IMR-90 (cell line): ENCODE results near the gene PROX2. TPM values are rescaled to one million over a fixed set of nuclear protein-coding genes. Genes with fewer than 3 reads are reported as not detected.

Experiments
- ATAC-seq: fragments of 200-7000 bp; cut with Tn5 transposase; 2 replicates; pipeline ENCODE4 v1.9.1; 2020; ENCODE audit warnings: low read depth, mild to moderate bottlenecking, moderate library complexity
- BruUV-seq: library from RNA; stranded (reverse); fragments of 400-500 nt; replicated peaks from 2 replicates; lab custom pipeline; 2021; lab: Mats Ljungman, UMichigan
- CTCF ChIA-PET: fragments of 300-600 bp; formaldehyde crosslinking; extraction: SDS; loops from one replicate; lab custom pipeline; 2021; ENCODE audit warnings: antibody characterized with exemption; lab: Yijun Ruan, JAX
- POLR2A ChIA-PET: fragments of 300-600 bp; sonication (Branson Sonifier 250); formaldehyde crosslinking; loops from one replicate; lab custom pipeline; 2022; ENCODE audit warnings: antibody characterized with exemption; ENCODE audit not compliant: unreplicated experiment; lab: Charles Lee
- DNase-seq: peaks from one replicate; pipeline ENCODE4 v3.0.0; 2013
- H2AFZ ChIP-seq: replicated peaks from 2 replicates; pipeline ENCODE3; 2013; ENCODE audit warnings: low read length, mild to moderate bottlenecking; ENCODE audit not compliant: poor library complexity
- H2AK5ac ChIP-seq: 2 replicates; pipeline ENCODE4 v1.6.1; 2013; ENCODE audit warnings: low read depth, low read length, inconsistent platforms
- H2AK9ac ChIP-seq: replicated peaks from 2 replicates; pipeline ENCODE3; 2013; ENCODE audit warnings: mild to moderate bottlenecking, low read depth, low read length, moderate library complexity; ENCODE audit not compliant: poor library complexity
- H2BK120ac ChIP-seq: 2 replicates; pipeline ENCODE4 v1.6.1; 2013; ENCODE audit warnings: low read depth, low read length, inconsistent platforms
- H2BK15ac ChIP-seq: 3 replicates; pipeline ENCODE4 v1.6.1; 2013; ENCODE audit warnings: low read depth, low read length, inconsistent platforms
- H2BK20ac ChIP-seq: 2 replicates; pipeline ENCODE4 v1.6.1; 2013; ENCODE audit warnings: low read depth, mild to moderate bottlenecking, inconsistent platforms, low read length, moderate library complexity
- H2BK5ac ChIP-seq: 2 replicates; pipeline ENCODE4 v1.6.1; 2013; ENCODE audit warnings: mild to moderate bottlenecking, low read depth, low read length, inconsistent platforms; ENCODE audit not compliant: poor library complexity, severe bottlenecking
- H3K14ac ChIP-seq: replicated peaks from 2 replicates; pipeline ENCODE4 v1.6.1; 2013; ENCODE audit warnings: low read depth, low read length, inconsistent platforms
- H3K18ac ChIP-seq: 2 replicates; pipeline ENCODE4 v1.6.1; 2013; ENCODE audit warnings: low read depth, low read length, control low read depth
- H3K23ac ChIP-seq: 2 replicates; pipeline ENCODE4 v1.6.1; 2013; ENCODE audit warnings: low read depth, low read length, inconsistent platforms
- H3K27ac ChIP-seq: 2 replicates; pipeline ENCODE4 v1.5.1; 2013; ENCODE audit warnings: mild to moderate bottlenecking, control low read depth, low read length; ENCODE audit not compliant: insufficient read depth
- H3K27me3 ChIP-seq: 2 replicates; pipeline ENCODE4 v1.6.1; 2013; ENCODE audit warnings: low read length; ENCODE audit not compliant: control insufficient read depth, insufficient read depth
- H3K36me3 ChIP-seq: 2 replicates; pipeline ENCODE4 v1.6.1; 2013; ENCODE audit warnings: low read length, mixed read lengths; ENCODE audit not compliant: control insufficient read depth, insufficient read depth
- H3K4ac ChIP-seq: 2 replicates; pipeline ENCODE4 v1.6.1; 2013; ENCODE audit warnings: low read depth, low read length, inconsistent platforms
- H3K4me1 ChIP-seq: 2 replicates; pipeline ENCODE4 v1.6.1; 2013; ENCODE audit warnings: low read length, mixed read lengths; ENCODE audit not compliant: control insufficient read depth, insufficient read depth
- H3K4me2 ChIP-seq: 2 replicates; pipeline ENCODE4 v1.6.1; 2013; ENCODE audit warnings: low read depth, mild to moderate bottlenecking, control low read depth, low read length, moderate library complexity
- H3K4me3 ChIP-seq: 2 replicates; pipeline ENCODE4 v1.5.1; 2013; ENCODE audit warnings: low read depth, mild to moderate bottlenecking, control low read depth, low read length, moderate library complexity; ENCODE audit not compliant: insufficient read depth
- H3K56ac ChIP-seq: 2 replicates; pipeline ENCODE4 v1.6.1; 2013; ENCODE audit warnings: low read length, inconsistent platforms; ENCODE audit not compliant: insufficient read depth; ENCODE audit errors: extremely low read depth
- H3K79me1 ChIP-seq, 2 experiments: 2 replicates each; pipeline ENCODE4 v1.6.1; 2013; ENCODE audit warnings: low read length in 2 of 2, inconsistent platforms in 1 of 2, low read depth in 1 of 2
- H3K9ac ChIP-seq: 2 replicates; pipeline ENCODE4 v1.6.1; 2013; ENCODE audit warnings: low read depth, low read length, control low read depth
- H3K9me1 ChIP-seq: 2 replicates; pipeline ENCODE4 v1.6.1; 2013; ENCODE audit warnings: low read length, inconsistent platforms; ENCODE audit not compliant: insufficient read depth
- H3K9me3 ChIP-seq: 2 replicates; pipeline ENCODE4 v1.6.1; 2013; ENCODE audit warnings: low read length; ENCODE audit not compliant: control insufficient read depth, insufficient read depth
- H4K20me1 ChIP-seq: 2 replicates; pipeline ENCODE4 v1.6.1; 2013; ENCODE audit warnings: low read length, inconsistent platforms; ENCODE audit not compliant: insufficient read depth
- H4K5ac ChIP-seq: 2 replicates; pipeline ENCODE4 v1.6.1; 2013; ENCODE audit warnings: mild to moderate bottlenecking, low read depth, low read length, control low read depth
- H4K8ac ChIP-seq, 2 experiments: 2 replicates each; pipeline ENCODE4 v1.6.1; 2013; ENCODE audit warnings: low read depth in 2 of 2, low read length in 2 of 2, control low read depth in 1 of 2, inconsistent platforms in 1 of 2
- H4K91ac ChIP-seq: 2 replicates; pipeline ENCODE4 v1.6.1; 2013; ENCODE audit warnings: low read depth, low read length, inconsistent platforms; ENCODE audit not compliant: insufficient read depth
- BHLHE40 ChIP-seq: fragments of 150-350 bp; IDR thresholded peaks from 2 replicates; pipeline ENCODE4 v1.6.1; 2016; ENCODE audit warnings: mild to moderate bottlenecking, low read depth, low read length
- CEBPB ChIP-seq: IDR thresholded peaks from 2 replicates; pipeline ENCODE4 v1.6.1; 2012; ENCODE audit warnings: low read depth, low read length, improper control_type of control experiment
- CHD1 ChIP-seq: IDR thresholded peaks from 2 replicates; pipeline ENCODE4 v1.6.1; 2012; ENCODE audit warnings: low read depth, low read length, improper control_type of control experiment
- FOS ChIP-seq: fragments of 150-350 bp; IDR thresholded peaks from 2 replicates; pipeline ENCODE4 v1.6.1; 2016; ENCODE audit warnings: low read depth, low read length
- MAFK ChIP-seq: IDR thresholded peaks from 2 replicates; pipeline ENCODE4 v1.6.1; 2012; ENCODE audit warnings: low read depth, low read length, improper control_type of control experiment
- MXI1 ChIP-seq: IDR thresholded peaks from 2 replicates; pipeline ENCODE4 v1.6.1; 2012; ENCODE audit warnings: low read depth, mild to moderate bottlenecking, low read length, moderate library complexity, borderline replicate concordance
- NFE2L2 ChIP-seq: fragments of 150-350 bp; IDR thresholded peaks from 2 replicates; pipeline ENCODE4 v1.6.1; 2016; ENCODE audit warnings: low read depth, mild to moderate bottlenecking, low read length
- POLR2A ChIP-seq: IDR thresholded peaks from 2 replicates; pipeline ENCODE4 v1.6.1; 2012; ENCODE audit warnings: mild to moderate bottlenecking, low read depth, low read length
- RCOR1 ChIP-seq: IDR thresholded peaks from 2 replicates; pipeline ENCODE4 v1.6.1; 2012; ENCODE audit warnings: mild to moderate bottlenecking, low read length, improper control_type of control experiment; ENCODE audit not compliant: insufficient replicate concordance
- RFX5 ChIP-seq: IDR thresholded peaks from 2 replicates; pipeline ENCODE4 v1.8.0; 2012; ENCODE audit warnings: low read depth, mild to moderate bottlenecking, low read length, moderate library complexity
- SMC3 ChIP-seq: fragments of 150-350 bp; IDR thresholded peaks from 2 replicates; pipeline ENCODE4 v1.6.1; 2016; ENCODE audit warnings: low read depth, mild to moderate bottlenecking, antibody characterized with exemption, low read length, moderate library complexity
- WGBS, 2 experiments: methylation state at CpG; one replicate each; pipeline versions ENCODE4 v1.1.5 to v1.1.7; 2013; ENCODE audit warnings: missing lambda C conversion rate in 2 of 2; ENCODE audit not compliant: insufficient read length in 1 of 2; ENCODE audit errors: extremely low coverage in 2 of 2; 5-methylcytosine and 5-hydroxymethylcytosine counted together
- dilution Hi-C: fragments of 300-500 bp; cut with HindIII; formaldehyde crosslinking; loops from one replicate; pipeline ENCODE4 v1.14.3; 2018; ENCODE audit warnings: low sequenced_read_pairs; ENCODE audit not compliant: unreplicated experiment
- in situ Hi-C: fragments of 300-500 bp; cut with MboI; formaldehyde crosslinking; loops from 3 replicates; pipeline ENCODE4 v1.14.3; 2019; ENCODE audit warnings: low sequenced_read_pairs, inconsistent platforms, mixed read lengths
- intact Hi-C: fragments of 100-400 bp; cut with micrococcal nuclease; formaldehyde crosslinking; loops from 2 replicates; pipeline ENCODE4 v1.10.0; 2022
- polyA plus RNA-seq, 3 experiments: library from polyadenylated mRNA; depleted of rRNA; stranded (reverse); fragments of >200 nt; gene quantifications; 2 replicates each; pipeline ENCODE4 v1.2.3, GENCODE V29; 2012; ENCODE audit warnings: low replicate concordance in 1 of 3
- total RNA-seq: library from RNA; depleted of rRNA; stranded (reverse); fragments of >200 nt; gene quantifications from 2 replicates; pipeline ENCODE4 v1.2.3, GENCODE V29; 2012
- TF ChIP-seq, protein P1 (sequence below): fragments of 150-350 bp; IDR thresholded peaks from 2 replicates; pipeline ENCODE4 v1.6.1; 2017; ENCODE audit warnings: mild to moderate bottlenecking, antibody characterized with exemption, low read length, low read depth
- TF ChIP-seq, protein P2 (sequence below): fragments of 150-350 bp; IDR thresholded peaks from 2 replicates; pipeline ENCODE4 v1.6.1; 2016; ENCODE audit warnings: low read depth, mild to moderate bottlenecking, low read length, moderate library complexity, borderline replicate concordance
- TF ChIP-seq, protein P3 (sequence below): conservative IDR thresholded peaks from 2 replicates; pipeline ENCODE4 v1.5.1; 2012; ENCODE audit warnings: mild to moderate bottlenecking, low read depth, low read length, improper control_type of control experiment

PROX2 gene
- total and polyA plus RNA-seq, 2 of the 4 experiments (the other 2 are of a cell fraction), result not detected

DNA sequence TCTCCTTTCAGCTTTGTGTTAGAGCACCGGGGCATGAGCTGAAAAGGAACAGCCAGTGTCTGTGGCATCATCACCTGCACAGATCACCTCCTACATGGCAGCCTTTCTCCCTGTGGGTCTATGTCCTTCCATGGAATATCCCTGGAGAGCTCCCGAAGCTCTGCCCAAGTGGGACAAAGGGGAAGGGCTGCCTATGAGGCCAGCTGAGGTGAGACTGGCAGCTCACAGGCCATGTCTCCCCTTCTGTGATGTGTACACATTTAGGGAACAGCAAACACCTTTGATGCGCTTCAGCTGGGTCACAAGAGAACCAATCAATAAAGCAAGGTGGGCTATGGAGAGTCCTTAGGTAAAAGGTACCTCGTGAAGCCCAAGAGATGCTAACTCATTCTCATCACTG is 4.1 kb downstream of the PROX2 start:
- H3K56ac ChIP-seq, result no peak overlapping the region
- ATAC-seq, result no peak
- no peak for DNase-seq
- H3K4me1 ChIP-seq, result peaks cover 2% of the 10 kb centered on the region; the same call in 1 of the 2 replicates
- no peak overlapping the region for H3K23ac ChIP-seq
- peaks cover 7% of the 10 kb centered on the region for H3K27me3 ChIP-seq
- in situ Hi-C loops, result no loop called here
- no peak overlapping the region for H4K5ac ChIP-seq
- no peak overlapping the region for H2BK120ac ChIP-seq
- no peak overlapping the region for H3K27ac ChIP-seq
- no peaks in the 10 kb centered on the region for H3K9me3 ChIP-seq
- H2BK20ac ChIP-seq, result no peak overlapping the region
- no peak overlapping the region for H3K4me2 ChIP-seq
- H4K91ac ChIP-seq, result no peak overlapping the region
- no peaks in the 10 kb centered on the region for H3K36me3 ChIP-seq
- H2BK5ac ChIP-seq, result no peak overlapping the region
- H3K4me3 ChIP-seq, result no peak overlapping the region
- no peak overlapping the region for H3K4ac ChIP-seq
- H2BK15ac ChIP-seq, result no peak overlapping the region
- no peaks in the 10 kb centered on the region for H3K79me1 ChIP-seq
- H3K14ac ChIP-seq, result no peak overlapping the region
- H2AFZ ChIP-seq, result no peak overlapping the region
- POLR2A ChIA-PET, result interaction anchor here (0.9 kb wide), 1 partner anchor 9 kb away, joined by 3 read pairs; no protein-coding TSS in a partner anchor
- H3K9ac ChIP-seq, result no peak overlapping the region
- H4K8ac ChIP-seq, result no peak overlapping the region
- no peaks in the 10 kb centered on the region for H3K9me1 ChIP-seq
- no peak overlapping the region for H2AK9ac ChIP-seq
- H4K20me1 ChIP-seq, result no peaks in the 10 kb centered on the region
- CTCF ChIA-PET, result interaction anchor here (0.7 to 1.6 kb wide), 3 partner anchors 9 to 34 kb away, joined by 4 to 8 read pairs (median 4); no protein-coding TSS in a partner anchor
- no TSS peak for BruUV-seq
- dilution Hi-C loops, result no loop called here
- no CpG with 5 or more reads among the region's 4 CpGs for WGBS, 2 experiments
- no peak overlapping the region for H2AK5ac ChIP-seq
- TF ChIP-seq SMC3 (no peak), NFE2L2 (no peak), POLR2A (no peak), RCOR1 (no peak), RFX5 (no peak), MXI1 (no peak), CEBPB (no peak), MAFK (no peak), CHD1 (no peak), FOS (no peak), BHLHE40 (no peak)
- TF ChIP-seq, protein P1, sequence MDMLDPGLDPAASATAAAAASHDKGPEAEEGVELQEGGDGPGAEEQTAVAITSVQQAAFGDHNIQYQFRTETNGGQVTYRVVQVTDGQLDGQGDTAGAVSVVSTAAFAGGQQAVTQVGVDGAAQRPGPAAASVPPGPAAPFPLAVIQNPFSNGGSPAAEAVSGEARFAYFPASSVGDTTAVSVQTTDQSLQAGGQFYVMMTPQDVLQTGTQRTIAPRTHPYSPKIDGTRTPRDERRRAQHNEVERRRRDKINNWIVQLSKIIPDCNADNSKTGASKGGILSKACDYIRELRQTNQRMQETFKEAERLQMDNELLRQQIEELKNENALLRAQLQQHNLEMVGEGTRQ, result no peak
- TF ChIP-seq, protein P2, sequence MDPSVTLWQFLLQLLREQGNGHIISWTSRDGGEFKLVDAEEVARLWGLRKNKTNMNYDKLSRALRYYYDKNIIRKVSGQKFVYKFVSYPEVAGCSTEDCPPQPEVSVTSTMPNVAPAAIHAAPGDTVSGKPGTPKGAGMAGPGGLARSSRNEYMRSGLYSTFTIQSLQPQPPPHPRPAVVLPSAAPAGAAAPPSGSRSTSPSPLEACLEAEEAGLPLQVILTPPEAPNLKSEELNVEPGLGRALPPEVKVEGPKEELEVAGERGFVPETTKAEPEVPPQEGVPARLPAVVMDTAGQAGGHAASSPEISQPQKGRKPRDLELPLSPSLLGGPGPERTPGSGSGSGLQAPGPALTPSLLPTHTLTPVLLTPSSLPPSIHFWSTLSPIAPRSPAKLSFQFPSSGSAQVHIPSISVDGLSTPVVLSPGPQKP, result no peak
- TF ChIP-seq, protein P3, sequence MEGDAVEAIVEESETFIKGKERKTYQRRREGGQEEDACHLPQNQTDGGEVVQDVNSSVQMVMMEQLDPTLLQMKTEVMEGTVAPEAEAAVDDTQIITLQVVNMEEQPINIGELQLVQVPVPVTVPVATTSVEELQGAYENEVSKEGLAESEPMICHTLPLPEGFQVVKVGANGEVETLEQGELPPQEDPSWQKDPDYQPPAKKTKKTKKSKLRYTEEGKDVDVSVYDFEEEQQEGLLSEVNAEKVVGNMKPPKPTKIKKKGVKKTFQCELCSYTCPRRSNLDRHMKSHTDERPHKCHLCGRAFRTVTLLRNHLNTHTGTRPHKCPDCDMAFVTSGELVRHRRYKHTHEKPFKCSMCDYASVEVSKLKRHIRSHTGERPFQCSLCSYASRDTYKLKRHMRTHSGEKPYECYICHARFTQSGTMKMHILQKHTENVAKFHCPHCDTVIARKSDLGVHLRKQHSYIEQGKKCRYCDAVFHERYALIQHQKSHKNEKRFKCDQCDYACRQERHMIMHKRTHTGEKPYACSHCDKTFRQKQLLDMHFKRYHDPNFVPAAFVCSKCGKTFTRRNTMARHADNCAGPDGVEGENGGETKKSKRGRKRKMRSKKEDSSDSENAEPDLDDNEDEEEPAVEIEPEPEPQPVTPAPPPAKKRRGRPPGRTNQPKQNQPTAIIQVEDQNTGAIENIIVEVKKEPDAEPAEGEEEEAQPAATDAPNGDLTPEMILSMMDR, result no peak
- no peak overlapping the region for H3K18ac ChIP-seq
- intact Hi-C loops, result no loop called here
